ENCODE measurements around the gene CYSRT1.
A peak's percentile ranks its signal among the peaks of the same experiment; 100 is the strongest.

CYSRT1 gene

GRCh38 chr9:137213160-137214060, 11.6 kb upstream of the CYSRT1 start:
- no peak for DNase-seq

DNA sequence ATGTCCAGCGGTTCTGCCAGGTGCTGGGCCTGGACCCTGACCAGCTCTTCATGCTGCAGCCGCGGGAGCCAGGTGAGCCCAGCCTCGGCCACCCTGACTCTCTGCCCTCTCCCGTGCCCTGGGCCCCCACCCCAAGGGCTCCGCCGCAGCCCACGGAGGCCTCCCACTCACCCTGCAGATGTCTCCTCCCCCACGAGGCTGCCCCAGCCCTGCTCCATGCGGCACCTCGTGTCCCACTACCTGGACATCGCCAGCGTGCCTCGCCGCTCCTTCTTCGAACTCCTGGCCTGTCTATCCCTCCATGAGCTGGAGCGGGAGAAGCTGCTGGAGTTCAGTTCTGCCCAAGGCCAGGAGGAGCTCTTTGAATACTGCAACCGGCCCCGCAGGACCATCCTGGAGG, 10.4 kb upstream of the CYSRT1 start:
- no peak for DNase-seq

DNA sequence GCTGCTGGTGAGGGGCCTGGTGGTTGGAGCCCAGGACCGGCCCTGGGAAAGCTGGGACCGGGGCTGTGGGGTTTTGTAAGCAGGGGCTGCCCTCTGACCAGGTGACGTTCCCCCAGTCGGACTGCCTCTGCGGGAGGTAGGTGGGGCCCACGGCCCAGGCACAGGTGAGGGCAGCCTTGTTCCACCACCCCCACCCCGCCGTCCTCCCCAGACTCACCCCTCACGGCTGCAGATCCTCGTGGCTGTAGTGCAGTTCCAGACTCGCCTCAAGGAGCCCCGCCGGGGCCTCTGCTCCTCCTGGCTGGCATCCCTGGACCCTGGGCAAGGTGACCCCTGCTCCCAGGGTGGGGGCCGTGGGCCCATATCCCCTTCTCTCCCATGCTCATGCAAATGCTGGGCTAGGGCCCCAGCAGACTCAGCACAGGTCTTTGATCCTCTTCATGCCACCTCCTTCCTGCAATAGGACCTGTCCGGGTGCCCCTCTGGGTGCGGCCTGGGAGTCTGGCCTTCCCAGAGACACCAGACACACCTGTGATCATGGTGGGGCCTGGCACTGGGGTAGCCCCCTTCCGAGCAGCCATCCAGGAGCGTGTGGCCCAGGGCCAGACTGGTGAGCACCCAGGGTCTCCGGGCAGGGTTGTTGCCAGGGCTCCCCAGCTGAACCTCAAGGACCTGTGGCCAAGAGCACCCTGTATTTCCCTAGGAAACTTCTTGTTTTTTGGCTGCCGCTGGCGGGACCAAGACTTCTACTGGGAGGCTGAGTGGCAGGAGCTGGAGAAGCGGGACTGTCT, 9.6 kb upstream of the CYSRT1 start:
- DNase-seq: no peak

DNA sequence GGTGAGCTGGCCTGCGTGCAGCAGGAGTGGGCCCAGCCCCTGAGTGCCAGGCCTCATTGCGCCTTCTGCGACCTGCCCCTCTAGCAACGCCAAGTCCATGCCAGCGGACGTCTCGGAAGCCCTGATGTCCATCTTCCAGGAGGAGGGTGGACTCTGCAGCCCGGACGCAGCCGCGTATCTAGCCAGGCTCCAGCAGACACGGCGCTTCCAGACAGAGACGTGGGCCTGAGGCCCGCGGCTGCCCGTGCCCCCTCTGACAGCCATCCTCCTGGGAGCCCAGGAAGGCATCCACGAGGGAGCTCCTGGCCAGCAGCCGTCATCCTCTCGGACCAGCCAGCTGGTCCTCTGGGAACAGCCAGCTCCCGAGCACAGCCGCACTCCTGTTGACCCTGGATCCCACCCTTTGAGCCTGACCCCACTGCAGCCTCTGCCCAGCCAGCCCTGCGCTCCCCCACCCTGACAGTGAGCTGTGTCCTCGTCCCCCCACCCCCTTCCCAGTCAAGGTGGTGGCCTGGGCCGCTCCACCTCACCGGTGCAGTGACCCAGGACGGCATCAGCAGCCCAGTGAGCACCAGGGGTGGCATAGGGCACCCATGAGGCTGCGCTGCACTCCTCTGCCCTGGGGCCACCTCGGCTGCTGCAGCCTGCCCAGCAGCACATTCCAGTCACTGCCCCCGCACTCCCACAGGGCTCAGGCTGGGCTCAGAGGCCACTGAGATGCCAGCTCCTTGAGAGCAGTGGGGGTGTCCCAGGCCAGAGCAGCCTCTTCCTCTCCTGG, 8.6 kb upstream of the CYSRT1 start:
- DNase-seq: no peak

GRCh38 chr9:137217276-137218211, 7.4 kb upstream of the CYSRT1 start:
- DNase-seq: no peak

GRCh38 chr9:137218212-137218753, 6.7 kb upstream of the CYSRT1 start:
- DNase-seq: no peak

- DNase-seq: no peak
These were observed 6.2 kb upstream of the CYSRT1 start for GRCh38 chr9:137218754-137219271.

DNA sequence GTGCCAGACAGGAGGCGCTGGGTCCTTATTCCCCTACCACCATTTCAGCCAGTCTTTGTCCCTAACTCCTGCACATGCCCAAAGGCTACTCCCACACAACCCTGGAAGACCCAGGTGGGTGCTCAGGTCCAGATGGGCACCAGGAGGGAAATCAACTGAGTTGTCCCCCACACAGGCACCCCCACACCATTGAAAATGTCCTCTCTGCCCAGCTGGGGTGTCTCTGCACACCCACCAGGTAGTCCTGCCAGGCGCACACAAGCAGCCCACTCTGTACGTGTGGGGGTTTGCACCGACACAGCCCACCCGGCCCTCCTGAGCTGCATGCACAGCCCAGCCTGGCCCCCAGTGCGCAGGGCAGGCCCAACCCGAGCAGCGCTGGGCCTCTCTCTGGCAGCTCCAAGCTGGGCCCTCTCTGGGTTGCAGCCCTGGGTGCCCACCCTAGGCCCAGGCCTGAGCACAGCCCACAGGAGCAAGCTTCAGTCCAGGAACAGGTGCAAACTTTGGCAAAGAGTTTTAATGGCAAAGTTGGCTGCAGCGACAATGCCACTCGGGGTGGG, 5.1 kb upstream of the CYSRT1 start:
- DNase-seq: no peak

GRCh38 chr9:137220317-137221094, 4.5 kb upstream of the CYSRT1 start:
- DNase-seq: no peak

GRCh38 chr9:137221095-137221505, 3.9 kb upstream of the CYSRT1 start:
- no peak for DNase-seq

DNA sequence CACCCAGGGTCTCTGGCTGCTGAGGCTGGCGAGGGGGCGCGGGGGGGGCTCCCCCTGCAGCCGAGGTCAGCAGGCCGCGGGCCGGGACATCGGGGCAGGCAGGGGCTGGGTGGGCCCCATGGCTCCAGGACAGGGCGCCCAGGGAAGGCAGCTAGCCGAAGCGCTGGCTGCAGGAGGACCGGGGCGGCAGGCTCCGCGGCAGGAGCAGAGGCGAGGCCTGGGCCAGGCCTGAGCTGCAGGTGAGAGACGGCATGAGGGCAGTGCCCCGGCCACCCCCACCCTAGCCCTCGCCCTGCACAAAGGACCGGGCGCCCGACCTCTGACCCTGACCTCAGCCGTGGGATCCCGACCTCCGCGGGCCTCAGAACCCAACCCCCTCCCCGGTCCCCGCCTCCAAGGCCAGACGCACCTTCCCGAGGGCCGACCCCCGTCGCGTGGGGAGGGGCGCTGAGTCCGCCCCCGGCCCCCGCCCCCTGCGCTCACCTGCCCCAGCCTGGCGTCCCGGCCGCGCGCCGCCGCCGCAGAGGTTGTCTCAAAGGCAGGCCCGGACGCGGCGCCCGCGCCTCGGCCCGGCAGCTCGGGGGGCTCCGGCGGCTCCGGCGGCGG, 3.4 kb upstream of the CYSRT1 start:
- no peak for DNase-seq

GRCh38 chr9:137222190-137223077, 2.5 kb upstream of the CYSRT1 start, which contains the start of gene RNF208:
Gene RNF208, minus strand, starts transcription at chr9:137222240. Its CDS starts 1,028 bp downstream, at chr9:137221212.
- no peak for DNase-seq

DNA sequence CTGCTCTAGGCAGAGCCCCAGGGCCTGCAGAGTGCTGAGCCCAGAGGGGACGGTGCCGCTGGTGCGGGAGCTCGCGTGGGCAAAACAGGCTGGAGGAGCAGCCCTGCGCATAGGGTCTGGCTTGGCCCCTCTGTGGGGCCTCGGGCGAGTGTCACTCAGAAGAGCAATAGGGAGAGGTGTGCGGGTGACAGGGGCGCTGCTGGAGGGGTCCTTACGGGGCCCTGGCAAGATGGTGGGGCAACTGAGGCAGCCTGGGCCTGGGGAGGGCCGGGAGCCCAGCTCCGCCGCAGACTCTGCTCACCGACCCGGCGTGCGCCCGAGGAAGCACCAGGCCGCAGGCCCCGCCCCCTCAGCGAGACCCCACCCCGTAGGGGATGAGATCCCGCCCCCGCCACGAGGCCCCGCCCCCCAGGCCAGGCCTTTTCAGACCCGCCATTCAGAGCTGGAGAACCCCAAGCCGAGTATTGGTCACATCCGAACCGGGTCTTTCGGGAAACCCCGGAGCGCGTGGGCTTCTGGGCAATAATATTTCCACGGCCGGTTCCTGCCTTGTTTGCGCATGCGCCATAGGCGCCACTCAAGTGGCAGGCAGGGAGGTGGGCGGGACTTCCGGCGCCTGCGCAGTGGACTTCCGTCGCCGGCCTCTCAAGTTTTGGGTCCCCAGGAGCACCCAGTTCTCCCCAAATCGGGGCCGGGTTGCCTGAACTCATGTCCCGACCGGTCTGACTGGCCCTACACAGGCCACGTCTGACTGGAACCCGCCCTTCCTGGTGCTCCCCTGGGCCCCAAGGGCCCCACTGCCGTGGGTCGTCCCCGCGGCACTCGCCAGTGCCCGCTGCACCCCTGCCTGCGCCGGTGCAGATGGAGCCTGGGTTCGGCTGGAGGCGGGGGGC, 1.6 kb upstream of the CYSRT1 start:
- peak; percentile 99 for DNase-seq

DNA sequence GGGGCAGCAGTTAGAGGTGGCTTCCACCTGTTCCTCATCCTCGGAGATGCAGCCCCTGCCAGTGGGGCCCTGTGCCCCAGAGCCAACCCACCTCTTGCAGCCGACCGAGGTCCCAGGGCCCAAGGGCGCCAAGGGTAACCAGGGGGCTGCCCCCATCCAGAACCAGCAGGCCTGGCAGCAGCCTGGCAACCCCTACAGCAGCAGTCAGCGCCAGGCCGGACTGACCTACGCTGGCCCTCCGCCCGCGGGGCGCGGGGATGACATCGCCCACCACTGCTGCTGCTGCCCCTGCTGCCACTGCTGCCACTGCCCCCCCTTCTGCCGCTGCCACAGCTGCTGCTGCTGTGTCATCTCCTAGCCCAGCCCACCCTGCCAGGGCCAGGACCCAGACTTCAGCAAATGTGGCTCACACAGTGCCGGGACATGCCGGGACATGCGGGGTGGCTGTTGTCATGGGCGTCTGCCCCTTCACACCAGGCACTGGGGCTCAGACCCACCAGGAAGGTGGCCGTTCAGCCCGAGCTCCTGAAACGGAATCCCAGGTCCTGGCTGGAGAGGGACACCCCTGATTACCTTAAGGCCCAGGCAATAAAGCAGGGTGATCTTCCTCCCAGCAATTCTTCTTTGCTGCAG, 841 bp downstream of the CYSRT1 start:
- DNase-seq: no peak

DNA sequence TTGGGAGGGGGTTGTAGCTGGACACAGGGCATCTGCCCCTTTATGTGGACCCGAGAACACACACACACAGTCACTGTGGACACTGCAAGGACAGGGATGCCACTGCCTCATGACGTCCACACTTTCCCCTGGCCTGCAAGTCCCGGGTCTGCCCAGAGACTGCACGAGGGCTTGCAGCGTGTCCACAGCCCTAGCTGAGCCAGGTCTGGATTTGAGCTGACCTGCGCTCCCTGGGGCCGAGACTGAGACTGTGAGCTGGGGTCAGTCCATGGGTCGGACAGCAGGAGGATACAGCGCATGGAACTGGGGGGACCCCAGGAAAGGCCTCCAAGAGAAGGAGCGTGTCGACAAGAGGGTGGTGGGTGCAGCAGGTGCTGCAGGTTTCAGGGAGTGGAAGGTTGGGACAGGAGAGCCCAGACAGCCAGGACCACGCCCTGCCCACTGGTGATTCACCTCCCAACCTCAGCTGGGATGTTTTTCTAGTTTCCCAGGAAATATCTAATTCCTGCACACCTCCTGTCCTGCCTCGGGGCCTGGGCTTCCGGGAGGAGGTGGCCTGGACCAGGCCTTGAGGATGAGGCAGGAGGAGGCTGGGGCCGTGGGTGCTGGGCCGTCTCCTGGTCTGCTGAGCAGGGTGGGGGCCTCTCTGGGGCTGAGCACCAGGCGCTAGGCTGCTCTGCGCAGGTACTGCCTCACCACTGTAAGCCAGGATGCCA, 1.5 kb downstream of the CYSRT1 start:
- no peak for DNase-seq

Measured in CD4-positive, alpha-beta T cell treated with Interleukin-21 for 1 hour (primary cell).